ENCODE measurements around the gene CLCN7.

CLCN7 gene

DNA sequence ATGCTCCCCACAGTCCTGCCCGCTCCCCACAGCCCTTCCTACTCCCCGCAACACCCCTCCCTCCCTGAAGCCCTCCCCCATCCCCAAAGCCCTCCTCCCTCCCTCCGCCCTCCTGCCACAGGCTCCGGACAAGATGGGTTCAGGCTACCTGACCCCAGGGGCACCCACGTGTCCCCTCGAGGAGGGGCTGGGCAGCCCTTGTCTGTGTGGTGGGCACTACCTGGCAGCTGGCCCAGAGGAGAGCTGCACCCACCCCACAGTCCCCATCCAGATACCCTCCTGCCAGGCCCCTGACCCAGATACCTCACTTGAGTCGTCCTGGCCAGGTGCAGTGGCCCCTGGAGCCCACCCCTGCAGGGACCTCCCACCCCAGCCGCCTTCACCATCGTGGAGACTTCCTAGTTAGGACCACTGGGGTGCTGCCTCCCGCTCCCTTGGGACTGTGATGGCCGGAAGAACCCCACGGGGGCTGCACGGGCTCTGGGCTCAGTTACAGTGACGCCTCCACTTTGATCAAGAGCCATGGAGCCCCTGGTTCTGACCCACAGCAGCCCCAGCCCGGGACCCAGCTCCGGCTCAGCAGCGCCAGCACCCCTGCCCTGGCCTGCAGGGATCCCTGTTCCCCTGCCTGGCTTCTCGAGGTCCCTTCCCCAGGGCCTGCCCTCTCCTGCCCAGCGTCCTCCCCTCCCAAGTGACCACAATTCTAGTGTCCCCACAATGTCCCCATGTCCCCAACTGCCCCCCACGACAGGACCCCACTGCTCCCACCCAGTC is 43.1 kb downstream of the CLCN7 start:
- no peak overlapping the region for H3K9ac ChIP-seq (ENCODE audit: low read length)
- 81% methylated on average over 20 of the region's 20 CpGs for WGBS
- no peaks in the 10 kb centered on the region for H3K4me1 ChIP-seq (ENCODE audit: control insufficient read depth, insufficient read depth, low read depth, low read length)
- no peaks in the 10 kb centered on the region for H3K79me1 ChIP-seq (replicated peaks; ENCODE audit: low read length, poor library complexity, severe bottlenecking)
- H3K9me3 ChIP-seq (ENCODE audit: control insufficient read depth, low read length) = no peaks in the 10 kb centered on the region
- H2AFZ ChIP-seq (ENCODE audit: low read depth, low read length) = no peak overlapping the region
- H2BK5ac ChIP-seq (ENCODE audit: low read depth, low read length, poor library complexity, severe bottlenecking) = no peak overlapping the region
- peak overlapping the region in 1 of 2 experiments; percentile 11 for H3K4me3 ChIP-seq (ENCODE audit: insufficient read depth in 1 of 2, low read depth in 1 of 2, low read length in 2 of 2)
- H2BK15ac ChIP-seq (ENCODE audit: low read depth, poor library complexity, severe bottlenecking) = no peak overlapping the region
- peaks cover 9 to 38% of the 10 kb centered on the region in 2 experiments for H3K27me3 ChIP-seq (ENCODE audit: control insufficient read depth in 1 of 2, insufficient read depth in 1 of 2, low read length in 2 of 2)
- H3K4ac ChIP-seq (ENCODE audit: low read depth in 1 of 2, low read length in 2 of 2) = no peak overlapping the region
- H3K4me2 ChIP-seq (ENCODE audit: low read length, poor library complexity, severe bottlenecking) = no peak overlapping the region
- H4K91ac ChIP-seq (ENCODE audit: low read length) = peak overlapping the region; percentile 3
- no peak overlapping the region for H3K14ac ChIP-seq (ENCODE audit: low read length in 2 of 2)
- H3K36me3 ChIP-seq (ENCODE audit: control insufficient read depth in 1 of 2, insufficient read depth in 2 of 2, low read depth in 1 of 2, low read length in 2 of 2) = no peaks in the 10 kb centered on the region
- H3K27ac ChIP-seq (ENCODE audit: low read length, poor library complexity, severe bottlenecking) = no peak overlapping the region
- no peak overlapping the region for H2BK12ac ChIP-seq (ENCODE audit: low read length in 2 of 2)
- no peak overlapping the region for H2AK5ac ChIP-seq (ENCODE audit: low read length, severe bottlenecking)
- no peak overlapping the region for H4K8ac ChIP-seq (ENCODE audit: low read length)
- H3K18ac ChIP-seq (ENCODE audit: low read depth in 1 of 2, low read length in 2 of 2) = no peak overlapping the region
- no peak overlapping the region for H3K23ac ChIP-seq (ENCODE audit: low read length in 2 of 2)
- no peak for DNase-seq
- H2BK120ac ChIP-seq (ENCODE audit: low read depth, low read length) = no peak overlapping the region

DNA sequence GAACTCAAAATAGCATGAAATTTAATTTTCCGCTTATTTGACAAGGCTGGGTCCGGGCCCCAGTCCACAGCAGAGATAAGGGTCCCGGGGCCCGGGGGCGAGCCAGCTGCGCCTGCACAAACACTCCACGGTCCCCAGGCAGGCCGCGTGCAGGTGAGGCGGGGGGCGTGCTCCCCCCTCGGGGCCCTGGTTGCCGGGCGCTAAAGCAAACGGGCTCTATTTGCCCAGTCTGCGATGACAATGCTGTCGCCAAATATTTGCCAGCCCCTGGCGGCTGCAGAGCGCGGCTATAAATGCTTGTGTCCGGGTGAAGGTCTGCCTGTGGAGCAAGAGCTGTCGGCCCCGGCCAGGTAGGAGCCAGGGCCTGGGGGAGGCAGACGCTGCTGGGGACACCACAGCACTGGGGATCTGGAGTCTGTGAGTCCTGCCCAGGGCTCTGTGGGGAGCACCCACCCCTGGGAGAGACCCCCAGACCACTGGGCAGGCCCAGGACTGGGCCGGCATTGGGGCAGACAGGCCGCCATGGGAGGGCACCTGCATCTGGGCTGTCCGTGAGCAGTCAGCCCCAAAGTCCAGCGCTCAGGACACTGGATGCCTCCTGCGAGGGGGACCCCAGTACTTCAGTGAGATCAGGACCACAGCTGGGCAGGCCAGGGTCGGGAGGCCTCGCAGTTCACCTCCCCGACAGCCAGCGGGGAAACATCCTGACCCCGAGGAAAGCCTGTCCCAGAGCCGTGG is 43.9 kb downstream of the CLCN7 start, which contains the start of gene PERCC1:
TSS of gene PERCC1 (plus strand) at position 320 of the 738 bp plus-strand sequence. CDS start 1,516 bp downstream, outside the sequence.
- H3K18ac ChIP-seq (ENCODE audit: low read depth in 1 of 2, low read length in 2 of 2) = no peak within 1 kb of the TSS
- H2BK120ac ChIP-seq (ENCODE audit: low read depth, low read length) = no peak within 1 kb of the TSS
- no peaks in the 10 kb centered on the region for H3K4me1 ChIP-seq (ENCODE audit: control insufficient read depth, insufficient read depth, low read depth, low read length)
- H4K8ac ChIP-seq (ENCODE audit: low read length) = no peak within 1 kb of the TSS
- no peak within 1 kb of the TSS for H4K91ac ChIP-seq (ENCODE audit: low read length)
- H3K36me3 ChIP-seq (ENCODE audit: control insufficient read depth in 1 of 2, insufficient read depth in 2 of 2, low read depth in 1 of 2, low read length in 2 of 2) = no peaks in the 10 kb centered on the region
- no peaks in the 10 kb centered on the region for H3K79me1 ChIP-seq (replicated peaks; ENCODE audit: low read length, poor library complexity, severe bottlenecking)
- no peak within 1 kb of the TSS for H3K27ac ChIP-seq (ENCODE audit: low read length, poor library complexity, severe bottlenecking)
- H3K27me3 ChIP-seq (ENCODE audit: control insufficient read depth in 1 of 2, insufficient read depth in 1 of 2, low read length in 2 of 2) = peaks cover 9 to 38% of the 10 kb centered on the region in 2 experiments
- H2AFZ ChIP-seq (ENCODE audit: low read depth, low read length) = no peak within 1 kb of the TSS
- H3K14ac ChIP-seq (ENCODE audit: low read length in 2 of 2) = no peak within 1 kb of the TSS
- no peak within 1 kb of the TSS for H2BK15ac ChIP-seq (ENCODE audit: low read depth, poor library complexity, severe bottlenecking)
- H2AK5ac ChIP-seq (ENCODE audit: low read length, severe bottlenecking) = no peak within 1 kb of the TSS
- 87% methylated on average over 35 of the region's 35 CpGs for WGBS
- H3K4me2 ChIP-seq (ENCODE audit: low read length, poor library complexity, severe bottlenecking) = no peak within 1 kb of the TSS
- H2BK12ac ChIP-seq (ENCODE audit: low read length in 2 of 2) = no peak within 1 kb of the TSS
- no peak within 1 kb of the TSS for H3K23ac ChIP-seq (ENCODE audit: low read length in 2 of 2)
- H2BK5ac ChIP-seq (ENCODE audit: low read depth, low read length, poor library complexity, severe bottlenecking) = no peak within 1 kb of the TSS
- DNase-seq = no peak
- no peaks in the 10 kb centered on the region for H3K9me3 ChIP-seq (ENCODE audit: control insufficient read depth, low read length)
- H3K9ac ChIP-seq (ENCODE audit: low read length) = no peak within 1 kb of the TSS
- no peak within 1 kb of the TSS for H3K4me3 ChIP-seq (ENCODE audit: insufficient read depth in 1 of 2, low read depth in 1 of 2, low read length in 2 of 2)
- no peak within 1 kb of the TSS for H3K4ac ChIP-seq (ENCODE audit: low read depth in 1 of 2, low read length in 2 of 2)

DNA sequence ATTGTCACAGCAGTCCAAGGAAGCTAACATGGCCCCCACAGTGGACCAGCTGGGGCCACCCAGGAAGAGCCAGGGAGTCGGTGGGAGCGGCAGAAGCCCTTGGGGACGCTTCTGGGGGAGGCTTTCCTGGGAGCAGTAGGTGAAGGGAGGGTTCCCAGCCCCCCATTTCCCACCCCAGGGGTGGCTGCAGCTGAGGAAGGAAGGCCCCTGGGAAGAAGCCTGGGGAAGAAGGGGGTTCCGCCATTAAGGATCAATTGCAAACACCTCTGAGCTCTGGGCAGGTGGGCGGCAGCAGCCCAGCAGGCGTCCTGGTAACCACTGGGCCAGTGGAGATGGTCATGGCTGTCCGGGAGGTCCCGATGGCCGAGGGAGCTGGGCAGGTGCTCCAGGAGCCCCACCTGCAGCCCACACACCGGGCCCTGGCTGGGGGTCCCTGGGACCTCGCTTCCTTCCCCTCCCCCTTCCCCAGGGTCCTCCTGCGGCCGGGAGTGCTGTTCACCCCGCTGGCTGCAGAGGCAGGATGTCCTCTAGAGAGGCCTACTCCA is 44.5 kb downstream of the CLCN7 start:
- no peak overlapping the region for H2BK12ac ChIP-seq (ENCODE audit: low read length in 2 of 2)
- no peak overlapping the region for H2BK15ac ChIP-seq (ENCODE audit: low read depth, poor library complexity, severe bottlenecking)
- H3K36me3 ChIP-seq (ENCODE audit: control insufficient read depth in 1 of 2, insufficient read depth in 2 of 2, low read depth in 1 of 2, low read length in 2 of 2) = no peaks in the 10 kb centered on the region
- H4K8ac ChIP-seq (ENCODE audit: low read length) = no peak overlapping the region
- H3K4me3 ChIP-seq (ENCODE audit: insufficient read depth in 1 of 2, low read depth in 1 of 2, low read length in 2 of 2) = no peak overlapping the region
- H2BK120ac ChIP-seq (ENCODE audit: low read depth, low read length) = no peak overlapping the region
- no peak overlapping the region for H2BK5ac ChIP-seq (ENCODE audit: low read depth, low read length, poor library complexity, severe bottlenecking)
- H4K91ac ChIP-seq (ENCODE audit: low read length) = no peak overlapping the region
- H3K18ac ChIP-seq (ENCODE audit: low read depth in 1 of 2, low read length in 2 of 2) = no peak overlapping the region
- no peak overlapping the region for H3K23ac ChIP-seq (ENCODE audit: low read length in 2 of 2)
- no peak overlapping the region for H2AK5ac ChIP-seq (ENCODE audit: low read length, severe bottlenecking)
- no peak overlapping the region for H3K9ac ChIP-seq (ENCODE audit: low read length)
- DNase-seq = no peak
- H3K4me2 ChIP-seq (ENCODE audit: low read length, poor library complexity, severe bottlenecking) = no peak overlapping the region
- no peaks in the 10 kb centered on the region for H3K9me3 ChIP-seq (ENCODE audit: control insufficient read depth, low read length)
- no peak overlapping the region for H3K4ac ChIP-seq (ENCODE audit: low read depth in 1 of 2, low read length in 2 of 2)
- H3K27ac ChIP-seq (ENCODE audit: low read length, poor library complexity, severe bottlenecking) = no peak overlapping the region
- no peak overlapping the region for H2AFZ ChIP-seq (ENCODE audit: low read depth, low read length)
- H3K79me1 ChIP-seq (replicated peaks; ENCODE audit: low read length, poor library complexity, severe bottlenecking) = no peaks in the 10 kb centered on the region
- peaks cover 9 to 38% of the 10 kb centered on the region in 2 experiments for H3K27me3 ChIP-seq (ENCODE audit: control insufficient read depth in 1 of 2, insufficient read depth in 1 of 2, low read length in 2 of 2)
- H3K14ac ChIP-seq (ENCODE audit: low read length in 2 of 2) = no peak overlapping the region
- WGBS = 84% methylated on average over 11 of the region's 14 CpGs
- no peaks in the 10 kb centered on the region for H3K4me1 ChIP-seq (ENCODE audit: control insufficient read depth, insufficient read depth, low read depth, low read length)

DNA sequence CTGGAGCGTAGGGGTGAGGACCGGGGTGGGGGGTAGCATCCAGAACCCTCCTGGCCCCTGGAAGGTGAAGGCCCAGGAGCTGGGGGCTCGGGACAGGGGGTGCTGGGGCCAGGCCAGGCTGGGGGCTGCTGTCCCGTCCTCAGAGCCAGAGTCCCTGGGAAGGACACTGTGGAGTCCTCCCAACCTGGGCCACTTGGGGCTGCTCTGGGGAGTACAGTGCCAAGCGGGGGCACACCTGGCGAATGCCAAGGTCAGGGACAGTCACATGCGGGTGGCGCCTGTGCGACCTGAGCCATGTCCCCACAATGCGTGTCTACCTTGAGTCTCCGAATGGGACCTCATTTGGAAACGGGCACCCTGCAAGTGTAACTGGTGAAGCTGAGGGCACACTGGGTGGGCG is 45.2 kb downstream of the CLCN7 start:
- H3K27ac ChIP-seq (ENCODE audit: low read length, poor library complexity, severe bottlenecking) = no peak overlapping the region
- no peak overlapping the region for H3K14ac ChIP-seq (ENCODE audit: low read length in 2 of 2)
- H3K9ac ChIP-seq (ENCODE audit: low read length) = no peak overlapping the region
- H3K4me1 ChIP-seq (ENCODE audit: control insufficient read depth, insufficient read depth, low read depth, low read length) = no peaks in the 10 kb centered on the region
- H3K4me2 ChIP-seq (ENCODE audit: low read length, poor library complexity, severe bottlenecking) = no peak overlapping the region
- no peak overlapping the region for H2AK5ac ChIP-seq (ENCODE audit: low read length, severe bottlenecking)
- no peak overlapping the region for H4K8ac ChIP-seq (ENCODE audit: low read length)
- H3K36me3 ChIP-seq (ENCODE audit: control insufficient read depth in 1 of 2, insufficient read depth in 2 of 2, low read depth in 1 of 2, low read length in 2 of 2) = no peaks in the 10 kb centered on the region
- H3K27me3 ChIP-seq (ENCODE audit: control insufficient read depth in 1 of 2, insufficient read depth in 1 of 2, low read length in 2 of 2) = peaks cover 9 to 38% of the 10 kb centered on the region in 2 experiments
- no peak overlapping the region for H2BK12ac ChIP-seq (ENCODE audit: low read length in 2 of 2)
- no peak for DNase-seq
- no peak overlapping the region for H3K23ac ChIP-seq (ENCODE audit: low read length in 2 of 2)
- no peak overlapping the region for H2BK120ac ChIP-seq (ENCODE audit: low read depth, low read length)
- no peaks in the 10 kb centered on the region for H3K9me3 ChIP-seq (ENCODE audit: control insufficient read depth, low read length)
- H2BK15ac ChIP-seq (ENCODE audit: low read depth, poor library complexity, severe bottlenecking) = no peak overlapping the region
- no peak overlapping the region for H3K4me3 ChIP-seq (ENCODE audit: insufficient read depth in 1 of 2, low read depth in 1 of 2, low read length in 2 of 2)
- no peak overlapping the region for H3K18ac ChIP-seq (ENCODE audit: low read depth in 1 of 2, low read length in 2 of 2)
- H2BK5ac ChIP-seq (ENCODE audit: low read depth, low read length, poor library complexity, severe bottlenecking) = no peak overlapping the region
- H2AFZ ChIP-seq (ENCODE audit: low read depth, low read length) = no peak overlapping the region
- no peak overlapping the region for H3K4ac ChIP-seq (ENCODE audit: low read depth in 1 of 2, low read length in 2 of 2)
- H3K79me1 ChIP-seq (replicated peaks; ENCODE audit: low read length, poor library complexity, severe bottlenecking) = no peaks in the 10 kb centered on the region
- 91% methylated on average over 13 of the region's 13 CpGs for WGBS
- H4K91ac ChIP-seq (ENCODE audit: low read length) = no peak overlapping the region
